ENCODE measurements around the gene DAAM2. TPM values are rescaled to one million over a fixed set of nuclear protein-coding genes. Genes with fewer than 3 reads are reported as not detected.

Gene DAAM2
- total RNA-seq (2014; rRNA removed; shearing (Covaris generic)): 0.97 and 1.0 TPM in 2 replicates

GRCh38 chr6:39791850-39792539 is at the start of gene DAAM2:
Gene DAAM2, plus strand, starts transcription at chr6:39792376. Its CDS starts 63,927 bp downstream, at chr6:39856303.
- no peaks in the 10 kb centered on the region for H3K36me3 ChIP-seq (replicated peaks; ENCODE audit: control insufficient read depth, insufficient read depth, low read length)
- peak within 1 kb of the TSS; percentile 47 for H3K4me3 ChIP-seq (ENCODE audit: insufficient read depth, low read depth, low read length)
- peak; percentile 86 for DNase-seq
- H3K27me3 ChIP-seq (ENCODE audit: control insufficient read depth, insufficient read depth, low read length): peaks cover 20% of the 10 kb centered on the region

- DNase-seq: no peak
- Histone ChIP-seq H3K36me3 (replicated peaks; ENCODE audit: control insufficient read depth, insufficient read depth, low read length) (no peaks in the 10 kb centered on the region), H3K4me3 (ENCODE audit: insufficient read depth, low read depth, low read length) (no peak overlapping the region), H3K27me3 (ENCODE audit: control insufficient read depth, insufficient read depth, low read length) (no peaks in the 10 kb centered on the region)
Measured at GRCh38 chr6:39746795-39747194, 45.4 kb upstream of the DAAM2 start.

- Histone ChIP-seq H3K27me3 (ENCODE audit: control insufficient read depth, insufficient read depth, low read length) (no peaks in the 10 kb centered on the region), H3K4me3 (ENCODE audit: insufficient read depth, low read depth, low read length) (no peak overlapping the region), H3K36me3 (replicated peaks; ENCODE audit: control insufficient read depth, insufficient read depth, low read length) (no peaks in the 10 kb centered on the region)
- no peak for DNase-seq
Measured at GRCh38 chr6:39752835-39753724, 39.1 kb upstream of the DAAM2 start.

GRCh38 chr6:39753725-39754045 is 38.5 kb upstream of the DAAM2 start:
- Histone ChIP-seq H3K4me3 (ENCODE audit: insufficient read depth, low read depth, low read length) (no peak overlapping the region), H3K36me3 (replicated peaks; ENCODE audit: control insufficient read depth, insufficient read depth, low read length) (no peaks in the 10 kb centered on the region), H3K27me3 (ENCODE audit: control insufficient read depth, insufficient read depth, low read length) (no peaks in the 10 kb centered on the region)
- no peak for DNase-seq

- no peak for DNase-seq
- Histone ChIP-seq H3K36me3 (replicated peaks; ENCODE audit: control insufficient read depth, insufficient read depth, low read length) (no peaks in the 10 kb centered on the region), H3K27me3 (ENCODE audit: control insufficient read depth, insufficient read depth, low read length) (no peaks in the 10 kb centered on the region), H3K4me3 (ENCODE audit: insufficient read depth, low read depth, low read length) (no peak overlapping the region)
Measured at GRCh38 chr6:39754514-39755115, 37.6 kb upstream of the DAAM2 start.

- DNase-seq: no peak
- Histone ChIP-seq H3K27me3 (ENCODE audit: control insufficient read depth, insufficient read depth, low read length) (no peaks in the 10 kb centered on the region), H3K36me3 (replicated peaks; ENCODE audit: control insufficient read depth, insufficient read depth, low read length) (no peaks in the 10 kb centered on the region), H3K4me3 (ENCODE audit: insufficient read depth, low read depth, low read length) (no peak overlapping the region)
Measured at GRCh38 chr6:39755231-39755630, 36.9 kb upstream of the DAAM2 start.

GRCh38 chr6:39756582-39756981 is 35.6 kb upstream of the DAAM2 start:
- Histone ChIP-seq H3K27me3 (ENCODE audit: control insufficient read depth, insufficient read depth, low read length) (no peaks in the 10 kb centered on the region), H3K36me3 (replicated peaks; ENCODE audit: control insufficient read depth, insufficient read depth, low read length) (no peaks in the 10 kb centered on the region), H3K4me3 (ENCODE audit: insufficient read depth, low read depth, low read length) (no peak overlapping the region)
- DNase-seq: no peak

- no peak for DNase-seq
- Histone ChIP-seq H3K36me3 (replicated peaks; ENCODE audit: control insufficient read depth, insufficient read depth, low read length) (no peaks in the 10 kb centered on the region), H3K4me3 (ENCODE audit: insufficient read depth, low read depth, low read length) (no peak overlapping the region), H3K27me3 (ENCODE audit: control insufficient read depth, insufficient read depth, low read length) (no peaks in the 10 kb centered on the region)
Measured at GRCh38 chr6:39758905-39759605, 33.1 kb upstream of the DAAM2 start.

- H3K4me3 ChIP-seq (ENCODE audit: insufficient read depth, low read depth, low read length): no peak overlapping the region
- no peaks in the 10 kb centered on the region for H3K27me3 ChIP-seq (ENCODE audit: control insufficient read depth, insufficient read depth, low read length)
- H3K36me3 ChIP-seq (replicated peaks; ENCODE audit: control insufficient read depth, insufficient read depth, low read length): no peaks in the 10 kb centered on the region
- DNase-seq: no peak
Measured at GRCh38 chr6:39760226-39760952, 31.8 kb upstream of the DAAM2 start.

GRCh38 chr6:39765508-39766065 is 26.6 kb upstream of the DAAM2 start:
- H3K4me3 ChIP-seq (ENCODE audit: insufficient read depth, low read depth, low read length): no peak overlapping the region
- DNase-seq: no peak
- H3K27me3 ChIP-seq (ENCODE audit: control insufficient read depth, insufficient read depth, low read length): no peaks in the 10 kb centered on the region
- no peaks in the 10 kb centered on the region for H3K36me3 ChIP-seq (replicated peaks; ENCODE audit: control insufficient read depth, insufficient read depth, low read length)

GRCh38 chr6:39769012-39769411 is 23.2 kb upstream of the DAAM2 start:
- Histone ChIP-seq H3K27me3 (ENCODE audit: control insufficient read depth, insufficient read depth, low read length) (no peaks in the 10 kb centered on the region), H3K36me3 (replicated peaks; ENCODE audit: control insufficient read depth, insufficient read depth, low read length) (no peaks in the 10 kb centered on the region), H3K4me3 (ENCODE audit: insufficient read depth, low read depth, low read length) (no peak overlapping the region)
- no peak for DNase-seq

- Histone ChIP-seq H3K4me3 (ENCODE audit: insufficient read depth, low read depth, low read length) (no peak overlapping the region), H3K27me3 (ENCODE audit: control insufficient read depth, insufficient read depth, low read length) (no peaks in the 10 kb centered on the region), H3K36me3 (replicated peaks; ENCODE audit: control insufficient read depth, insufficient read depth, low read length) (no peaks in the 10 kb centered on the region)
- DNase-seq: no peak
Measured at GRCh38 chr6:39770446-39770845, 21.7 kb upstream of the DAAM2 start.

- H3K27me3 ChIP-seq (ENCODE audit: control insufficient read depth, insufficient read depth, low read length): no peaks in the 10 kb centered on the region
- H3K4me3 ChIP-seq (ENCODE audit: insufficient read depth, low read depth, low read length): no peak overlapping the region
- no peaks in the 10 kb centered on the region for H3K36me3 ChIP-seq (replicated peaks; ENCODE audit: control insufficient read depth, insufficient read depth, low read length)
- DNase-seq: no peak
Measured at GRCh38 chr6:39772559-39773273, 19.5 kb upstream of the DAAM2 start.

Measured in H7 (cell line).